ENCODE results near the gene YWHAE.
"Not testable (repeated sequence)": the region's sequence is repeated elsewhere in the genome, so short reads cannot be mapped to it uniquely, and the experiment has no call there.

Gene YWHAE

GRCh38 chr17:1422885-1423284 is 22.9 kb upstream of the YWHAE start:
- TF ChIP-seq CTCF (IDR thresholded peaks at IDR 0.05; ENCODE audit: extremely low read depth, insufficient read depth, missing control alignments), result no peak
- DNase-seq (ENCODE audit: low spot score), result no peak
- in situ Hi-C loops (cut with MboI; ENCODE audit: low pct_unique_long_range_greater_than_20kb, low sequenced_read_pairs, unreplicated experiment), result no loop called here

- in situ Hi-C loops (cut with MboI; ENCODE audit: low pct_unique_long_range_greater_than_20kb, low sequenced_read_pairs, unreplicated experiment), result no loop called here
- no peak for TF ChIP-seq CTCF (IDR thresholded peaks at IDR 0.05; ENCODE audit: extremely low read depth, insufficient read depth, missing control alignments)
These were observed 21.4 kb upstream of the YWHAE start for GRCh38 chr17:1421470-1421869.

GRCh38 chr17:1420981-1421380 is 21.0 kb upstream of the YWHAE start:
- no peak for TF ChIP-seq CTCF (IDR thresholded peaks at IDR 0.05; ENCODE audit: extremely low read depth, insufficient read depth, missing control alignments)
- in situ Hi-C loops (cut with MboI; ENCODE audit: low pct_unique_long_range_greater_than_20kb, low sequenced_read_pairs, unreplicated experiment), result no loop called here
- no peak for DNase-seq (ENCODE audit: low spot score)

More at GRCh38 chr17:1421470-1421869, 21.4 kb upstream of the YWHAE start:
- DNase-seq (ENCODE audit: low spot score), result no peak

- DNase-seq (ENCODE audit: low spot score), result no peak
- TF ChIP-seq CTCF (IDR thresholded peaks at IDR 0.05; ENCODE audit: extremely low read depth, insufficient read depth, missing control alignments), result no peak
- in situ Hi-C loops (cut with MboI; ENCODE audit: low pct_unique_long_range_greater_than_20kb, low sequenced_read_pairs, unreplicated experiment), result no loop called here
These were observed 20.1 kb upstream of the YWHAE start for GRCh38 chr17:1420163-1420562.

- in situ Hi-C loops (cut with MboI; ENCODE audit: low pct_unique_long_range_greater_than_20kb, low sequenced_read_pairs, unreplicated experiment); DNase-seq (ENCODE audit: low spot score): not testable (repeated sequence)
These were observed 18.5 kb upstream of the YWHAE start for GRCh38 chr17:1418476-1418875.

GRCh38 chr17:1416414-1416813 is 16.4 kb upstream of the YWHAE start:
- no peak for DNase-seq (ENCODE audit: low spot score)
- TF ChIP-seq CTCF (IDR thresholded peaks at IDR 0.05; ENCODE audit: extremely low read depth, insufficient read depth, missing control alignments), result no peak
- in situ Hi-C loops (cut with MboI; ENCODE audit: low pct_unique_long_range_greater_than_20kb, low sequenced_read_pairs, unreplicated experiment), result no loop called here

GRCh38 chr17:1414634-1415033 is 14.6 kb upstream of the YWHAE start:
- no peak for TF ChIP-seq CTCF (IDR thresholded peaks at IDR 0.05; ENCODE audit: extremely low read depth, insufficient read depth, missing control alignments)
- in situ Hi-C loops (cut with MboI; ENCODE audit: low pct_unique_long_range_greater_than_20kb, low sequenced_read_pairs, unreplicated experiment), result no loop called here
- DNase-seq (ENCODE audit: low spot score), result no peak
